Inflammatory macrophage (primary cell): Measurements from ENCODE around the gene NR1I2.

Experiments used
- DNase-seq, 2 donors: peaks; one replicate each; pipeline ENCODE4 v3.0.0-alpha.2; 2020 to 2022

NR1I2 gene

DNA sequence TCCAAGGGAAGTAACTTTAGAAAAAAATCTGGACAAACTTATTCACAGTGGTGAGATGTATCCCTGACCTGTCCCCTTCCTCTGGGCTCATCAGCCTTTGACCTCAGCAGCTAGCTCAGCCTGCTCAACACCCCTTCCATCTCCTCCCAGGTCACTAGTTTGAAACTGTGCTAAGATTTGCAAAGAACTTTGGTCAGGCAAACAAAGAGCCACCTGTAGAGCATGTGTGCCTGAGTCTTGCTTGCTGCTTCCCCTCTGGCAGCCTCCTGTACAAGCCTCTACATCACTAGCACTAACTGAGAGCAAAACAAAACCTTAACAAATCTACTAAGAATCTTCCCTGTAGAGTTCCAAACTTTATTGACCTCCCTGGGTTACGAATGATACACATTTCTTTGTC lies 43.9 kb downstream of the NR1I2 start:
- DNase-seq, result no peak

DNA sequence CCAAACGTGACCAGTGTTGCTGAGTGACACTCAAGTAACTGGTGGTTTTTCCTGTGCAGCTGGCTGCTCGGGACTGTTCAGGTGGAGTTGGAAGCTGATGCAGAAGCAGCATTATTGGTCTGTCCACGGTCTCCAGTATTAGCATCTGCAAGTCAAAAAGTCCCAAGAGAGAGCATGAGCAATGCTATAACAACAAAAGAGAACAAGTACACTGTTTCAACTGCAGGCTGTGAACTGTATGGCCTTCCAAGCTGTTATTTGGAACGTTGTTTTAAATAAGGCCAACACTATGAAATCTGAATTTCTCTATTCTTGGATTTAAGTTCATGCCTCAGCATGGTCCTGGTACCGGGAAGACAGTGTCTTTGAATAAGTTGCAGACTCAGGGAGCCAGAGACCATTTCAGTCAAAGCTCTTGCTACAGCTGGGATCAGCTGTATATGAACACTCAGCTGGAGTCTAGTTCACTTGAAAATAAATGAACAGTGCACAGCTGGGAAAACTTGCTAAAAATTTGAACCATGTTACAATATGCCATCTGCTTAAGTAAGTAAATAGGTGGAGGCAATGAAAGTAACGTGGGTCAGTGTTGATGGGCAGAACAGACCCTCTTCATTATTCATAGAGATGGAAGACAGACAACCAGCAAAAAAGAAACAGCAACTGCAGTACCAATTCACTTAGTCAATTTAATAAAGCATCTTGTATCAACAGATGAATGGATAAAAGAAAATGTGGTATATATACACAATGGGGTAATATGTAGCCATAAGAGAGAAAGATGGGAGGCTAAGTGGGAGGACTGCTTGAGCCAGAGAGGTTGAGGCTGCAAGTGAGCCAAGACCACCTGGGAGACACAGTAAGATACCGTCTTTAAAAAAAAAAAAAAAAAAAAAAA lies 45.1 kb downstream of the NR1I2 start:
- DNase-seq, result no peak

DNA sequence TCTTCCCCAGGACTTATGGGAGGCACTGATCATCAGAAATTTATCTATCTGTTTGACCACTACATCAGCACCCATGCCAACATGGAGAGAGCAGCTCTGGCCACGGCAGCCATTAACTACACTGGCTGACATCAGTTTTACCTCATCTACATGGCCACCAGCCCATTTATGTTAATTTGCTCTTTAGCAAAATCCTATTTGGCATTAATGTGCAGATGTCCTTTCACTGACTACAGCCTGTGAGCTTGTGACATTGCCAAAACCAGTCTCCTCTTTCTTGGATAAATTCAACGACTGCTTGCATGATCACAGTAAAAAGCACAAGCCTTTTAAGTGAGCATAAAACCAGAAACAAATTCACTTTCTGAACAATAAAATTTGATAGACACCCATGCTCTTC lies 47.5 kb downstream of the NR1I2 start:
- DNase-seq, result no peak

GRCh38 chr3:119831022-119831421 lies 49.1 kb downstream of the NR1I2 start:
- DNase-seq, result no peak

DNA sequence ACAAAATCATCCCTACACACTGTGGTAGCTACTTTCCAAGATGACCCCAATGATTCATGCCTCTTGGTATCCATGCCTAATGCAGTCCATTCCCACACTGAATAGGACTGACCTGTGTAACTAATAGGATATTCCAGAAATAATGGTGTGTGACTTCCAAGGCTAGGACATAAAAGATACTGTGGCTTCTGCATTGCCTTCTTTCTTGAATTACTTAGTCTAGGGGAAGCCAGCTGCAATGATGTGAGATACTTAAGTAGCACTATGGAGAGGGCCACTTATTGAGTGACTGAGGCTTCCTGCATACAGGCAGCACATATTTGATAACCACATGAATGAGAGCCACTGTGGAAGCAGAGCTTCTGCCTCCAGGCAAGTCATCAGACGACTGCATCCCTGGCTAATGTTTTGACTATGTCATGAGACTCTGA lies 50.1 kb downstream of the NR1I2 start:
- no peak for DNase-seq

DNA sequence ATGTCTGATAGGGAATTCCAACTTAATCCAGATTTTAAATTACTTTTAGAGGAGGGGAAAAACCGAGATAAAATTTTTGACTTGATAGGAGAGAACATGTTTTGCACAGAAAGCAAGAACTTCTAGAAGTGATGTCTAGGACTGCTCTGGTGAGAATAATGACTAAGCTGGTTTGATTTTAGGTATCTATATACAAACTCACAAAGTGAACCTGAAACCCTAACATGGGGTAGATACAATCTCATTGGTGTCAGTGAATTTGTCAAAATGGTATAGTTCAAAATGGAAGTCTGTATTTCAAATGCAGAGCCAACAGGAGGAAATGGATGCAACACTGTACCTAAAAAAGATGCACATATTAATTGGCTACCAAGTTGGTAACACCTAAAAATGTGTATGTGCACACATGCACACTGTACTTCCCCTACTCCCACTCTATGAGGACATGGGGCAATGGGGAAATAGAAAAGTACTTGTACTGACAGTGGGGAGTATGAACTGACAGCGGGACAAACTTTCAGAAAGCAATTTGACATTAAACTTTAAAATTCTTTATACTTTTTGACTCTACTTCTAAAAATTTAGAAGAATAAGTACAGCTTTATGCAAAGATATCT lies 53.0 kb downstream of the NR1I2 start:
- peak; percentile 60 to 74 for DNase-seq

DNA sequence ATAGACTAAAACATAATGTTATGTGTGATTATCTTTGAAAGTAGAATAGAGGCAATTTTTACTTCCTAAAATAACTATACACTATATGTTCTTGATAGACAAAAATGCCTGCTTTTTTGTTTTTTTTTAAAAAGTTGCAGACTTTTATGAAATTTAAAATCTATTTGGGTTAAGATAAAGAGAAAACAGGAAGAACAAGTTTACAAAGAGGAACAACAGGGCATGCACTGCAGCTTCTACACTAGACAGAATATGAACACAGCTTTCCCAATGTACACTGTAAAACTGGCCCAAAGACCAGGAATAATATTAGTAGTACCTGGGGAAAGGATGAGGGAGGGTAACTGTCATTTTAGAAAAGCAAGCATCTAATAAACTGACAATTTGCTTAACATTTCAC lies 53.7 kb downstream of the NR1I2 start:
- DNase-seq, result peak; percentile 31 to 40

GRCh38 chr3:119841808-119842471 lies 60.0 kb downstream of the NR1I2 start:
- DNase-seq, result no peak

DNA sequence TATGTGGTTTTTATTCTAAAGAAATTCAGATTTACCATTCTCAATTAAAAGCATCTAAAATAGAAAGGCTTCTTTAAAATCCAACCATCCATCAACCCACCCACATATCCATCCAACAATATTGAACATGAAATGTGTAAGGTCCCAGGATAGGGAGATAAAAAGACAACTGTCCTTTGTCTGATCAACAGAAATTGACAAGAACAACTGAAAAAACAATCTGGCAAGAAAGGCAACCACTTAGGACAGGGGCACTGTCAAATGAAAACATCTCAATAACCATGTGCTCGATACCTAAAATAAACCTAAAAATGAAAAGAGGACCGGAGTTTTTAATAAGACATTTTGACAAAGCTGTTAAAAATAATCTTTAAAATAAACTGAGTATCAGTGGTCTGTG lies 67.2 kb downstream of the NR1I2 start:
- no peak for DNase-seq

DNA sequence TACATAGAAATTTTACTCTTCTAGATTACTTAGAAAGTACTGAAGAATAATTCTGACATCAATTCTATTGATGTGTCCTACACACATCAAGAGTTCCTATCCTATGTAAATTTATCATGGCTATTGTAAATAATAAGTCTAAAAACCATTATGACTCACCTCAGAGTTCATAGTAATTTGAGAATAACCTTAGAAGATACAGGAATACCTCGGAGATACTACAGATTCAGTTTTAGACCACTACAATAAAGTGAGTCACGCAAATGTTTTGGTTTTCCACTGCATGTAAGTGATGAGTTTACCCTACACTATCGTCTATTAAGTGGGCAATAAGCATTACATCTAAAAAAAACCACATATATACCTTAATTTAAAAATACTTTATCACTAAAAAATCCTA lies 74.8 kb downstream of the NR1I2 start:
- DNase-seq, result no peak

DNA sequence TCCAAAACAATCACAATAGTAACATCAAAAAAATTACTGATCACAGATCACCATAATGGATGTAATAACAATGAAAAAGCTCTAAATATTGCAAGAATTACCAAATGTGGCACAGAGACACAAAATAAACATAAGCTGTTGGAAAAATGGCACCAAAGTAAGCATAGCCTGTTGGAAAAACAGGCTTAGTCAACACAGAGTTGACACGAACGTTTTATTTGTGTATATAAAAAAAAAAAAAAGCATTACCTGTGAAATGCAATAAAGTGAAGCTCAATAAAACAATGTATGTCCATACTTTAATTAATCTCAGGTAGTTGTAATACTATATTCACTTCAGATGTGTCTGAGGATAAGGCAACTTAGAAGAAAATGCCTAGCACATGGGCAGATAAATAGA lies 77.1 kb downstream of the NR1I2 start:
- DNase-seq, result no peak

- DNase-seq, result no peak
Observed at GRCh38 chr3:119859728-119860127, 77.8 kb downstream of the NR1I2 start.

DNA sequence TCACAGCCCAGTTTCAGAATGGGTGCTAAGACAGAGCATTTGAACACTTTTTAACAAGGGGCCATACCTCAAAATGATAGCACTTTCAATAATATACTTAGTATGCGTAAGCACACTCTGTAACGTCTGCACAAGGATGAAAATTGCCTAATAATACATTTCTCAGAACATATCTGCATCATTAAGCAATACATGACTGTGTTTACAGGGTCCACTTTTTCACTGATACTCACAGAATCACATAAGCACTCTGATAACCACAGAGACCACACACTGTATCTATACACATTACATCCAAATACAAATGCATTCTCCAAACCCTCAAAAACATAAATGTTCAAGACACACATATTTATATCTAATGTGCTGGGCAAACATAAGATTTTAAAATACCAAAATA lies 79.8 kb downstream of the NR1I2 start:
- no peak for DNase-seq

DNA sequence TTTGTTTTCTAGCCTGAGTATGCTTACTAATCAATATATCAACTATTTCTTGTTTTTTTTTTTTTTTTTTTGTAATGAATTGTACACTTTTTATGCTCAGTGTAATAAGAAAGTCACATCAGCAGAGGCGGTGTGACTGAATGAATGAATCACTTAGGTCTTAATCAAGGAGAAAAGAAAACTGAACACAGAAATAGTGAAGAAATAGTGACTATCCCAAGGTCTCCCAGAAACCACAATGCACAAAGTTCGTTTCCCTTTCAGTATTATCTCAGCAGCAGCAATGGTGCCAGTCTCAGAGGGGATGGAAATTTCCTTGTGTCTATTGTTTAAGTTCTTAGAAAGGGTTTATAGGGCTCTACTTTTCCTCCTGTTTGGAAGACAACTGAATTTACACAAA lies 80.7 kb downstream of the NR1I2 start:
- DNase-seq, result no peak

GRCh38 chr3:119864476-119864875 lies 82.6 kb downstream of the NR1I2 start:
- DNase-seq, result no peak
